Fibroblast of the aortic adventitia (primary cell): ENCODE results near the gene CFDP1. TPM values are rescaled to one million over a fixed set of nuclear protein-coding genes. Genes with fewer than 3 reads are reported as not detected.

Experiments
- DNase-seq: peaks from one replicate; pipeline ENCODE4 v3.0.0-alpha.2; 2010; ENCODE audit warnings: low read depth
- H3K4me3 ChIP-seq: 2 replicates; pipeline ENCODE4 v1.5.1; 2011; ENCODE audit warnings: low read depth, mild to moderate bottlenecking, control low read depth, low read length, moderate library complexity
- total RNA-seq: library from RNA; depleted of rRNA; stranded (reverse); fragments of >200 nt; gene quantifications from 2 replicates; pipeline ENCODE4 v1.2.3, GENCODE V29; 2012; ENCODE audit warnings: low replicate concordance
- TF ChIP-seq, protein P1 (sequence below): IDR thresholded peaks from 2 replicates; pipeline ENCODE4 v1.5.1; 2011; ENCODE audit warnings: mild to moderate bottlenecking, low read length, control low read depth, inconsistent platforms; ENCODE audit not compliant: insufficient read depth

Gene CFDP1
- total RNA-seq, 1 donor, result 47.0 TPM

- H3K4me3 ChIP-seq, result no peak overlapping the region
- TF ChIP-seq, protein P1, sequence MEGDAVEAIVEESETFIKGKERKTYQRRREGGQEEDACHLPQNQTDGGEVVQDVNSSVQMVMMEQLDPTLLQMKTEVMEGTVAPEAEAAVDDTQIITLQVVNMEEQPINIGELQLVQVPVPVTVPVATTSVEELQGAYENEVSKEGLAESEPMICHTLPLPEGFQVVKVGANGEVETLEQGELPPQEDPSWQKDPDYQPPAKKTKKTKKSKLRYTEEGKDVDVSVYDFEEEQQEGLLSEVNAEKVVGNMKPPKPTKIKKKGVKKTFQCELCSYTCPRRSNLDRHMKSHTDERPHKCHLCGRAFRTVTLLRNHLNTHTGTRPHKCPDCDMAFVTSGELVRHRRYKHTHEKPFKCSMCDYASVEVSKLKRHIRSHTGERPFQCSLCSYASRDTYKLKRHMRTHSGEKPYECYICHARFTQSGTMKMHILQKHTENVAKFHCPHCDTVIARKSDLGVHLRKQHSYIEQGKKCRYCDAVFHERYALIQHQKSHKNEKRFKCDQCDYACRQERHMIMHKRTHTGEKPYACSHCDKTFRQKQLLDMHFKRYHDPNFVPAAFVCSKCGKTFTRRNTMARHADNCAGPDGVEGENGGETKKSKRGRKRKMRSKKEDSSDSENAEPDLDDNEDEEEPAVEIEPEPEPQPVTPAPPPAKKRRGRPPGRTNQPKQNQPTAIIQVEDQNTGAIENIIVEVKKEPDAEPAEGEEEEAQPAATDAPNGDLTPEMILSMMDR, result no peak
- DNase-seq, result peak; percentile 28
These were observed 165.6 kb downstream of the CFDP1 start for GRCh38 chr16:75267631-75268264.

- DNase-seq, result no peak
- peak overlapping the region; percentile 84 for H3K4me3 ChIP-seq
These were observed 166.3 kb downstream of the CFDP1 start for GRCh38 chr16:75266738-75267630.

DNA sequence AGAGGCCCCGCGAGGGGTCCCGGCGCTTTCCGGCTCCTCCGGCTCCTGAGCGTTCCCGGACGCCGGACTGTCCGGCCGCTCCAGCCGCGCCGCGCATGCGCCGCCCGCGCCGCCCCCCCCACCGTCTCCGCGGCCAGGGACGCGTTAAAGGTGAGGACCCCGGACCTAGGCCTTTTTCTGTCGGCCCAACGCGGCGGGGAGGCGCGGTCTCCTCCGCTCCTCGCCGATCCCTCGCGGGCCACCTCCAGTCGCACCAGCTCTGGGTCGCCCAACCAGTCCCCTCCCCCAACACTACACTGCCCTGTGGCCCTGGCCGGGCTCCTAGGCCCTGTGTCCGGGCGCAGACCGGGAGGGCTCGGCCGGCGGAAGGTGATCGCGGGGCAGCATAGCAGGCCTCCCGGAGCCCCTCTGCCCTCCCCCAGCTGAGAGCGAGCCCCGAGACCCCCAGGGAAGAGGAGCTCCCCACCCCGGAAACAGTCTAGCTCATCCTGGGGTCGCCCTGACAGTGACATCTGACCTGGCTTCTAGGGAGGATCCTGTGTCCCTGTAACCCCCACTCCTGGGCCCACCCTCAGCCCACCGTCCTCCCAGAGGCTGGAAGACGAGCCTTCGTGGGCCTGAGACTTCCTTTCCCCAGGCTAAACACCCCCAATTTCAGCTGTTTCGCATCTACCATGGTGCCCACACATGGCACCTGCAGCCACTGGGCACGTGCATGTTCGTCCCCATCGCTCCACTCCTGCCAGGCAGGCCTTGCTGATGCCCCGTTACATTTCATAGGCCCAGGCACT lies 167.2 kb downstream of the CFDP1 start:
- TF ChIP-seq, protein P1, result no peak
- peak; percentile 57 for DNase-seq
- H3K4me3 ChIP-seq, result peak overlapping the region; percentile 84

More at GRCh38 chr16:75266738-75267630, 166.3 kb downstream of the CFDP1 start:
- TF ChIP-seq, protein P1, result no peak

- peak overlapping the region; percentile 84 for H3K4me3 ChIP-seq
- DNase-seq, result no peak
- TF ChIP-seq, protein P1, result no peak
These were observed 168.0 kb downstream of the CFDP1 start for GRCh38 chr16:75264999-75265910.

DNA sequence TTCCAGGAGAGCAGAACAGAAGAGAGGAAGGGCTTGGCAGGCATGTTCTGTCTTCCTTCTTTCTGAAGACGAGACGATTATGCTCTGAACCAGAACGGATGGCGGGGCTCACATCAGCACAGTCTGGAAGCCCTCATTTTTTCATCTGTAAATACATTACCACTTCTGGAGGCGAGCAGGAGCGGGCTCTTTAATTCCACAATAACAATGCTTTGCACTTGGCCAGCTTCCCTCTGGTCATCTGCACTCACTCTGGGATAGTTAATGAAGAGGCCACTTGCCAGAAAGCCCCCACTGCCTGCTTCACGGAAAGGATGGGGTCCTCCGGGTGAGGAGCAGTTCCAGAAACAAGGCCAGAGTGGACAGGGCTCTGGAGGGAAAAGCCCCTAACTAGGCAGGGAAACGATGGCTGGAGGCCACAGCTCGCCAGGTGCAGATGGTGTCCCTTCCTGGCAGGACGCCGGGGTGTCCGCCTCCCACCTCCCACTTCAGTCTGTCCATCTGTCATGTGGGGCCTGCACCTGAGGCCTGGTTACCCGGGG lies 168.8 kb downstream of the CFDP1 start:
- peak overlapping the region; percentile 84 for H3K4me3 ChIP-seq
- TF ChIP-seq, protein P1, result no peak
- DNase-seq, result peak; percentile 57

DNA sequence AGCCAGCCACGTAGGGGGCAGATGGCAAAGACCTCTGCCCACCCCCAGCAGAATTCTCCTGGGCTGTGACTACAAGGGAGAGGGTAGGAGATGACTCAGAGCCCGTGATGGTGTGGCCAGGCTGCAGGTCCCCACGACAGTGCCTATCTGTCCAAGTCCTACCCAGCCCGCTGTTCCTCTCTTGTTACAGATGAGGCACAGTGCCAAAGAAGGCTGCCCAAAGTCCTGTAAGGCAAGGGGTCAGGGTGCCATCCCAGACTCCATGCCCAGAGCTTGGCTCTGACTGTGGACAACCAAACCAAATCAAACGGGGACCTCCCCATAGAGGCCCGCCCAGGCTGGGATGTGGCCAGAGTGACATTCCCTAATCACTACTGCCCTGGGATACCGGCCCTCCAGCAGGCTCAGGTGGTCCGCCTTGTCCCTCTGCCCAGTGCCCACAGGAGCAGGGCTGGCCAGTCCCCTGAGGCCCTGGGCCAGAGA lies 169.3 kb downstream of the CFDP1 start:
- TF ChIP-seq, protein P1, result no peak
- DNase-seq, result peak; percentile 15

More for the DNA sequence above, 169.3 kb downstream of the CFDP1 start:
- H3K4me3 ChIP-seq, result peak overlapping the region; percentile 84
